Measurements from ENCODE around the gene ARSG. TPM values are rescaled to one million over a fixed set of nuclear protein-coding genes. Genes with fewer than 3 reads are reported as not detected.

Gene ARSG
- total and polyA plus RNA-seq, 2 experiments from 2014 or later = 1.7 to 5.1 TPM

- no peak for TF ChIP-seq CTCF (conservative IDR thresholded peaks at IDR 0.05; ENCODE audit: low read depth in 2 of 2)
- TF ChIP-seq, protein P1, sequence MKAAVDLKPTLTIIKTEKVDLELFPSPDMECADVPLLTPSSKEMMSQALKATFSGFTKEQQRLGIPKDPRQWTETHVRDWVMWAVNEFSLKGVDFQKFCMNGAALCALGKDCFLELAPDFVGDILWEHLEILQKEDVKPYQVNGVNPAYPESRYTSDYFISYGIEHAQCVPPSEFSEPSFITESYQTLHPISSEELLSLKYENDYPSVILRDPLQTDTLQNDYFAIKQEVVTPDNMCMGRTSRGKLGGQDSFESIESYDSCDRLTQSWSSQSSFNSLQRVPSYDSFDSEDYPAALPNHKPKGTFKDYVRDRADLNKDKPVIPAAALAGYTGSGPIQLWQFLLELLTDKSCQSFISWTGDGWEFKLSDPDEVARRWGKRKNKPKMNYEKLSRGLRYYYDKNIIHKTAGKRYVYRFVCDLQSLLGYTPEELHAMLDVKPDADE (IDR thresholded peaks at IDR 0.05) = no peak
- no peak for TF ChIP-seq EZH2phosphoT487 (IDR thresholded peaks at IDR 0.05; ENCODE audit: unreplicated experiment)
- no peak for TF ChIP-seq ZNF114 (CRISPR knock-in tag; IDR thresholded peaks at IDR 0.05)
Measured at GRCh38 chr17:68315930-68316329, 24.6 kb downstream of the ARSG start (continued).

DNA sequence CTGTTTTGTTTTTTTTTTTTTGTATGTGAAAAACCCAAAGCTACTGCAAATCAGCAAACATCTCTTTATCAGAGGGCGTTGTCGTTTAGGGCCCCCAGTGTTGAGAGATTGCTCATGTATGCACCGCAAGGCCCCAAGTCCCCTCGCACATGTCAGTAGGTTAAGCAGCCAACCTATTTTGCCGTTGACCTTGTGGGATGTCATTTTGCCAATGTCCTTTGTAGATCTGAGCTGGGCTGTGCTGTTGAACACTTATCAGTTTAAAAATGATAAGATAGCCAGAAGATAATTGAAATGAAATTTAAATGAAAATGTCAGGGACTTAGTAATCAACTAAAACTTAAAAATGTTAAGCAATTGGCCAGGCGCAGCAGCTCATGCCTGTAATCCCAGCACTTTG, 26.2 kb downstream of the ARSG start:
- H3K9me2 ChIP-seq (ENCODE audit: insufficient read depth) = no peaks in the 10 kb centered on the region
- peaks cover 8% of the 10 kb centered on the region for H3K4me1 ChIP-seq (ENCODE audit: insufficient read depth)
- H2AFZ ChIP-seq = no peak overlapping the region
- H3K4me1 Mint-ChIP-seq = peaks cover 31% of the 10 kb centered on the region
- peaks cover 7% of the 10 kb centered on the region; the same call in 1 of the 3 replicates for H3K36me3 Mint-ChIP-seq (ENCODE audit: low read depth)
- no peak overlapping the region for H3K27ac Mint-ChIP-seq
- no peak overlapping the region for H3K4me2 ChIP-seq
- no peaks in the 10 kb centered on the region for H3K36me3 ChIP-seq (ENCODE audit: insufficient read depth)
- no peak for TF ChIP-seq ZNF331 (CRISPR knock-in tag; IDR thresholded peaks at IDR 0.05; ENCODE audit: low read depth)
- no peak for TF ChIP-seq NANOG (IDR thresholded peaks at IDR 0.05; ENCODE audit: borderline replicate concordance)
- TF ChIP-seq CREB1 (CRISPR knock-in tag; IDR thresholded peaks at IDR 0.05; ENCODE audit: low read depth) = no peak
- TF ChIP-seq STAT1 (IDR thresholded peaks at IDR 0.05; ENCODE audit: unreplicated experiment) = no peak
- TF ChIP-seq EZH2 (IDR thresholded peaks at IDR 0.05; ENCODE audit: low read depth, unreplicated experiment) = no peak
- no peaks in the 10 kb centered on the region for H3K9me3 Mint-ChIP-seq
- no peak for ATAC-seq
- no peaks in the 10 kb centered on the region for H3K27me3 ChIP-seq (ENCODE audit: insufficient read depth)
- no peaks in the 10 kb centered on the region for H4K20me1 ChIP-seq (replicated peaks; ENCODE audit: insufficient read depth)
- no peak overlapping the region for H3K27ac ChIP-seq (ENCODE audit: low read depth)
- no peaks in the 10 kb centered on the region for H3K79me2 ChIP-seq (replicated peaks; ENCODE audit: insufficient read depth)
- H3K27me3 Mint-ChIP-seq (ENCODE audit: insufficient read depth, low read depth, poor library complexity) = peaks cover 5% of the 10 kb centered on the region
- no peak overlapping the region for H3K4me3 ChIP-seq
- H3K4me3 Mint-ChIP-seq = no peak overlapping the region
- no peak for DNase-seq (ENCODE audit: low spot score)
- H3F3A ChIP-seq (replicated peaks; ENCODE audit: low read depth) = no peaks in the 10 kb centered on the region

GRCh38 chr17:68318103-68318991, 27.1 kb downstream of the ARSG start:
- DNase-seq (ENCODE audit: low spot score) = no peak
- no peak overlapping the region for H2AFZ ChIP-seq
- H3K9me2 ChIP-seq (ENCODE audit: insufficient read depth) = no peaks in the 10 kb centered on the region
- Mint-ChIP-seq H3K36me3 (ENCODE audit: low read depth) (peaks cover 7% of the 10 kb centered on the region; the same call in 1 of the 3 replicates), H3K27me3 (ENCODE audit: insufficient read depth, low read depth, poor library complexity) (peaks cover 5% of the 10 kb centered on the region), H3K4me1 (peaks cover 31% of the 10 kb centered on the region), H3K27ac (peak overlapping the region; percentile 77), H3K4me3 (no peak overlapping the region), H3K9me3 (no peaks in the 10 kb centered on the region)
- H3K79me2 ChIP-seq (replicated peaks; ENCODE audit: insufficient read depth) = no peaks in the 10 kb centered on the region
- no peaks in the 10 kb centered on the region for H3K36me3 ChIP-seq (ENCODE audit: insufficient read depth)
- peaks cover 8% of the 10 kb centered on the region for H3K4me1 ChIP-seq (ENCODE audit: insufficient read depth)
- no peak overlapping the region for H3K4me3 ChIP-seq
- no peak overlapping the region for H3K27ac ChIP-seq (ENCODE audit: low read depth)
- ATAC-seq = no peak
- no peaks in the 10 kb centered on the region for H4K20me1 ChIP-seq (replicated peaks; ENCODE audit: insufficient read depth)
- no peaks in the 10 kb centered on the region for H3F3A ChIP-seq (replicated peaks; ENCODE audit: low read depth)
- H3K4me2 ChIP-seq = 0 out of 2 replicates have a peak overlapping the region, but pooled peaks have one; percentile 38
- H3K27me3 ChIP-seq (ENCODE audit: insufficient read depth) = no peaks in the 10 kb centered on the region
- TF ChIP-seq ZNF114 (CRISPR knock-in tag; IDR thresholded peaks at IDR 0.05) = no peak
- TF ChIP-seq, protein P2, sequence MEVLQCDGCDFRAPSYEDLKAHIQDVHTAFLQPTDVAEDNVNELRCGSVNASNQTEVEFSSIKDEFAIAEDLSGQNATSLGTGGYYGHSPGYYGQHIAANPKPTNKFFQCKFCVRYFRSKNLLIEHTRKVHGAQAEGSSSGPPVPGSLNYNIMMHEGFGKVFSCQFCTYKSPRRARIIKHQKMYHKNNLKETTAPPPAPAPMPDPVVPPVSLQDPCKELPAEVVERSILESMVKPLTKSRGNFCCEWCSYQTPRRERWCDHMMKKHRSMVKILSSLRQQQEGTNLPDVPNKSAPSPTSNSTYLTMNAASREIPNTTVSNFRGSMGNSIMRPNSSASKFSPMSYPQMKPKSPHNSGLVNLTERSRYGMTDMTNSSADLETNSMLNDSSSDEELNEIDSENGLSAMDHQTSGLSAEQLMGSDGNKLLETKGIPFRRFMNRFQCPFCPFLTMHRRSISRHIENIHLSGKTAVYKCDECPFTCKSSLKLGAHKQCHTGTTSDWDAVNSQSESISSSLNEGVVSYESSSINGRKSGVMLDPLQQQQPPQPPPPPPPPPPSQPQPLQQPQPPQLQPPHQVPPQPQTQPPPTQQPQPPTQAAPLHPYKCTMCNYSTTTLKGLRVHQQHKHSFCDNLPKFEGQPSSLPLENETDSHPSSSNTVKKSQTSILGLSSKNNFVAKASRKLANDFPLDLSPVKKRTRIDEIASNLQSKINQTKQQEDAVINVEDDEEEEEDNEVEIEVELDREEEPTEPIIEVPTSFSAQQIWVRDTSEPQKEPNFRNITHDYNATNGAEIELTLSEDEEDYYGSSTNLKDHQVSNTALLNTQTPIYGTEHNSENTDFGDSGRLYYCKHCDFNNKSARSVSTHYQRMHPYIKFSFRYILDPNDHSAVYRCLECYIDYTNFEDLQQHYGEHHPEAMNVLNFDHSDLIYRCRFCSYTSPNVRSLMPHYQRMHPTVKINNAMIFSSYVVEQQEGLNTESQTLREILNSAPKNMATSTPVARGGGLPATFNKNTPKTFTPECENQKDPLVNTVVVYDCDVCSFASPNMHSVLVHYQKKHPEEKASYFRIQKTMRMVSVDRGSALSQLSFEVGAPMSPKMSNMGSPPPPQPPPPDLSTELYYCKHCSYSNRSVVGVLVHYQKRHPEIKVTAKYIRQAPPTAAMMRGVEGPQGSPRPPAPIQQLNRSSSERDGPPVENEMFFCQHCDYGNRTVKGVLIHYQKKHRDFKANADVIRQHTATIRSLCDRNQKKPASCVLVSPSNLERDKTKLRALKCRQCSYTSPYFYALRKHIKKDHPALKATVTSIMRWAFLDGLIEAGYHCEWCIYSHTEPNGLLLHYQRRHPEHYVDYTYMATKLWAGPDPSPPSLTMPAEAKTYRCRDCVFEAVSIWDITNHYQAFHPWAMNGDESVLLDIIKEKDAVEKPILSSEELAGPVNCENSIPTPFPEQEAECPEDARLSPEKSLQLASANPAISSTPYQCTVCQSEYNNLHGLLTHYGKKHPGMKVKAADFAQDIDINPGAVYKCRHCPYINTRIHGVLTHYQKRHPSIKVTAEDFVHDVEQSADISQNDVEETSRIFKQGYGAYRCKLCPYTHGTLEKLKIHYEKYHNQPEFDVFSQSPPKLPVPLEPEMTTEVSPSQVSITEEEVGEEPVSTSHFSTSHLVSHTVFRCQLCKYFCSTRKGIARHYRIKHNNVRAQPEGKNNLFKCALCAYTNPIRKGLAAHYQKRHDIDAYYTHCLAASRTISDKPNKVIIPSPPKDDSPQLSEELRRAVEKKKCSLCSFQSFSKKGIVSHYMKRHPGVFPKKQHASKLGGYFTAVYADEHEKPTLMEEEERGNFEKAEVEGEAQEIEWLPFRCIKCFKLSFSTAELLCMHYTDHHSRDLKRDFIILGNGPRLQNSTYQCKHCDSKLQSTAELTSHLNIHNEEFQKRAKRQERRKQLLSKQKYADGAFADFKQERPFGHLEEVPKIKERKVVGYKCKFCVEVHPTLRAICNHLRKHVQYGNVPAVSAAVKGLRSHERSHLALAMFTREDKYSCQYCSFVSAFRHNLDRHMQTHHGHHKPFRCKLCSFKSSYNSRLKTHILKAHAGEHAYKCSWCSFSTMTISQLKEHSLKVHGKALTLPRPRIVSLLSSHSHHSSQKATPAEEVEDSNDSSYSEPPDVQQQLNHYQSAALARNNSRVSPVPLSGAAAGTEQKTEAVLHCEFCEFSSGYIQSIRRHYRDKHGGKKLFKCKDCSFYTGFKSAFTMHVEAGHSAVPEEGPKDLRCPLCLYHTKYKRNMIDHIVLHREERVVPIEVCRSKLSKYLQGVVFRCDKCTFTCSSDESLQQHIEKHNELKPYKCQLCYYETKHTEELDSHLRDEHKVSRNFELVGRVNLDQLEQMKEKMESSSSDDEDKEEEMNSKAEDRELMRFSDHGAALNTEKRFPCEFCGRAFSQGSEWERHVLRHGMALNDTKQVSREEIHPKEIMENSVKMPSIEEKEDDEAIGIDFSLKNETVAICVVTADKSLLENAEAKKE (CRISPR knock-in tag; IDR thresholded peaks at IDR 0.05) = no peak
- TF ChIP-seq ZNF331 (CRISPR knock-in tag; IDR thresholded peaks at IDR 0.05; ENCODE audit: low read depth) = no peak
